SK-N-SH treated with all-trans-retinoic acid at 6 μM for 48 hours (cell line): Measurements from ENCODE around the gene FAM117B.

Experiments used
- SNAI2 ChIP-seq: fragments of 250-450 bp; sonication (Bioruptor Pico); IDR thresholded peaks from 2 replicates; pipeline ENCODE4 v1.5.0; 2020; ENCODE audit warnings: mild to moderate bottlenecking, moderate library complexity
- ZC3H10 ChIP-seq: fragments of 250-450 bp; sonication (Bioruptor Pico); IDR thresholded peaks from 2 replicates; pipeline ENCODE4 v1.5.1; 2021; ENCODE audit warnings: mild to moderate bottlenecking, moderate library complexity
- TF ChIP-seq, protein P1 (sequence below): fragments of 250-450 bp; sonication (Bioruptor Pico); IDR thresholded peaks from 2 replicates; pipeline ENCODE4 v1.8.0; 2020; ENCODE audit warnings: mild to moderate bottlenecking, moderate library complexity, borderline replicate concordance
- TF ChIP-seq, protein P2 (sequence below): fragments of 250-450 bp; sonication (Bioruptor Pico); IDR thresholded peaks from 2 replicates; pipeline ENCODE4 v1.8.0; 2021; ENCODE audit warnings: low read depth, mild to moderate bottlenecking, moderate library complexity, borderline replicate concordance
- TF ChIP-seq, protein P3 (sequence below): fragments of 250-450 bp; sonication (Bioruptor Pico); IDR thresholded peaks from 2 replicates; pipeline ENCODE4 v1.5.0; 2020; ENCODE audit warnings: mild to moderate bottlenecking, moderate library complexity

DNA sequence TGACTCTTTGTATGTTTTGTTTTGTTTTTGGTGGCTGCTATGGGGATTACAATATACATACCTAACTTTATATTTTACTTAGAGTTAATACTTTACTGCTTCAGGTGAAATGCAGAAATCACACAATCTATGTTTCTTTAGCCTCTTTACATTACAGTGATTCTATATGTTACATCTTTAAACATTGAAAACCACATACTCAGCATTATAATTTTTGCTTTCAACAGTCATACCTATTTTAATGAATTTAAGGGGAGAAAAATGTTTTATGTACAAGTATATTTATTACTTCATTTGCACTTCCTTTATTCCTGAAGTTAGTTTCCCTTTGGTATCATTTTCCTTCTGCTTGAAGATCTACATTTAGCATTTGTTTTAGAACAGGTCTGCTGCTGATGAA is 23.1 kb downstream of the FAM117B start:
- TF ChIP-seq ZC3H10 (CRISPR knock-in tag) (no peak), SNAI2 (CRISPR knock-in tag) (no peak)
- TF ChIP-seq, protein P1, sequence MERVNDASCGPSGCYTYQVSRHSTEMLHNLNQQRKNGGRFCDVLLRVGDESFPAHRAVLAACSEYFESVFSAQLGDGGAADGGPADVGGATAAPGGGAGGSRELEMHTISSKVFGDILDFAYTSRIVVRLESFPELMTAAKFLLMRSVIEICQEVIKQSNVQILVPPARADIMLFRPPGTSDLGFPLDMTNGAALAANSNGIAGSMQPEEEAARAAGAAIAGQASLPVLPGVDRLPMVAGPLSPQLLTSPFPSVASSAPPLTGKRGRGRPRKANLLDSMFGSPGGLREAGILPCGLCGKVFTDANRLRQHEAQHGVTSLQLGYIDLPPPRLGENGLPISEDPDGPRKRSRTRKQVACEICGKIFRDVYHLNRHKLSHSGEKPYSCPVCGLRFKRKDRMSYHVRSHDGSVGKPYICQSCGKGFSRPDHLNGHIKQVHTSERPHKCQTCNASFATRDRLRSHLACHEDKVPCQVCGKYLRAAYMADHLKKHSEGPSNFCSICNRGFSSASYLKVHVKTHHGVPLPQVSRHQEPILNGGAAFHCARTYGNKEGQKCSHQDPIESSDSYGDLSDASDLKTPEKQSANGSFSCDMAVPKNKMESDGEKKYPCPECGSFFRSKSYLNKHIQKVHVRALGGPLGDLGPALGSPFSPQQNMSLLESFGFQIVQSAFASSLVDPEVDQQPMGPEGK (CRISPR knock-in tag), result no peak
- TF ChIP-seq, protein P2, sequence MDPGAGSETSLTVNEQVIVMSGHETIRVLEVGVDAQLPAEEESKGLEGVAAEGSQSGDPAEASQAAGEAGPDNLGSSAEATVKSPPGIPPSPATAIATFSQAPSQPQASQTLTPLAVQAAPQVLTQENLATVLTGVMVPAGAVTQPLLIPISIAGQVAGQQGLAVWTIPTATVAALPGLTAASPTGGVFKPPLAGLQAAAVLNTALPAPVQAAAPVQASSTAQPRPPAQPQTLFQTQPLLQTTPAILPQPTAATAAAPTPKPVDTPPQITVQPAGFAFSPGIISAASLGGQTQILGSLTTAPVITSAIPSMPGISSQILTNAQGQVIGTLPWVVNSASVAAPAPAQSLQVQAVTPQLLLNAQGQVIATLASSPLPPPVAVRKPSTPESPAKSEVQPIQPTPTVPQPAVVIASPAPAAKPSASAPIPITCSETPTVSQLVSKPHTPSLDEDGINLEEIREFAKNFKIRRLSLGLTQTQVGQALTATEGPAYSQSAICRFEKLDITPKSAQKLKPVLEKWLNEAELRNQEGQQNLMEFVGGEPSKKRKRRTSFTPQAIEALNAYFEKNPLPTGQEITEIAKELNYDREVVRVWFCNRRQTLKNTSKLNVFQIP (CRISPR knock-in tag), result no peak
- TF ChIP-seq, protein P3, sequence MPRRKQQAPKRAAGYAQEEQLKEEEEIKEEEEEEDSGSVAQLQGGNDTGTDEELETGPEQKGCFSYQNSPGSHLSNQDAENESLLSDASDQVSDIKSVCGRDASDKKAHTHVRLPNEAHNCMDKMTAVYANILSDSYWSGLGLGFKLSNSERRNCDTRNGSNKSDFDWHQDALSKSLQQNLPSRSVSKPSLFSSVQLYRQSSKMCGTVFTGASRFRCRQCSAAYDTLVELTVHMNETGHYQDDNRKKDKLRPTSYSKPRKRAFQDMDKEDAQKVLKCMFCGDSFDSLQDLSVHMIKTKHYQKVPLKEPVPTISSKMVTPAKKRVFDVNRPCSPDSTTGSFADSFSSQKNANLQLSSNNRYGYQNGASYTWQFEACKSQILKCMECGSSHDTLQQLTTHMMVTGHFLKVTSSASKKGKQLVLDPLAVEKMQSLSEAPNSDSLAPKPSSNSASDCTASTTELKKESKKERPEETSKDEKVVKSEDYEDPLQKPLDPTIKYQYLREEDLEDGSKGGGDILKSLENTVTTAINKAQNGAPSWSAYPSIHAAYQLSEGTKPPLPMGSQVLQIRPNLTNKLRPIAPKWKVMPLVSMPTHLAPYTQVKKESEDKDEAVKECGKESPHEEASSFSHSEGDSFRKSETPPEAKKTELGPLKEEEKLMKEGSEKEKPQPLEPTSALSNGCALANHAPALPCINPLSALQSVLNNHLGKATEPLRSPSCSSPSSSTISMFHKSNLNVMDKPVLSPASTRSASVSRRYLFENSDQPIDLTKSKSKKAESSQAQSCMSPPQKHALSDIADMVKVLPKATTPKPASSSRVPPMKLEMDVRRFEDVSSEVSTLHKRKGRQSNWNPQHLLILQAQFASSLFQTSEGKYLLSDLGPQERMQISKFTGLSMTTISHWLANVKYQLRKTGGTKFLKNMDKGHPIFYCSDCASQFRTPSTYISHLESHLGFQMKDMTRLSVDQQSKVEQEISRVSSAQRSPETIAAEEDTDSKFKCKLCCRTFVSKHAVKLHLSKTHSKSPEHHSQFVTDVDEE (CRISPR knock-in tag), result no peak
